BJ (cell line): ENCODE results near the gene SFPQ. TPM values are rescaled to one million over a fixed set of nuclear protein-coding genes. Genes with fewer than 3 reads are reported as not detected.
"Not testable (repeated sequence)": the region's sequence is repeated elsewhere in the genome, so short reads cannot be mapped to it uniquely, and the experiment has no call there.

ENCODE experiments used
- CTCF ChIA-PET: fragments of 350-600 bp; formaldehyde crosslinking; extraction: SDS; loops from one replicate; lab custom pipeline; 2021; ENCODE audit warnings: antibody characterized with exemption, inconsistent platforms; lab: Yijun Ruan, JAX
- POLR2A ChIA-PET: fragments of 300-600 bp; sonication (Branson Sonifier 250); formaldehyde crosslinking; extraction: SDS; loops from one replicate; lab custom pipeline; 2021; ENCODE audit warnings: antibody characterized with exemption; lab: Charles Lee
- DNase-seq: peaks from one replicate; pipeline ENCODE4 v3.0.0-alpha.2; 2011; ENCODE audit warnings: low read depth
- H3K27me3 ChIP-seq: 2 replicates; pipeline ENCODE4 v1.6.0; 2011; ENCODE audit warnings: low read length; ENCODE audit not compliant: control insufficient read depth, insufficient read depth
- H3K36me3 ChIP-seq: 2 replicates; pipeline ENCODE4 v1.5.1; 2011; ENCODE audit warnings: low read length; ENCODE audit not compliant: control insufficient read depth, insufficient read depth
- H3K4me3 ChIP-seq: 2 replicates; pipeline ENCODE4 v1.5.1; 2011; ENCODE audit warnings: low read depth, mild to moderate bottlenecking, control low read depth, low read length
- CTCF ChIP-seq: IDR thresholded peaks from 2 replicates; pipeline ENCODE4 v1.5.1; 2011; ENCODE audit warnings: low read depth, mild to moderate bottlenecking, control low read depth, inconsistent platforms, low read length, moderate library complexity; ENCODE audit not compliant: insufficient read depth
- polyA plus RNA-seq: library from polyadenylated mRNA; depleted of rRNA; stranded (reverse); fragments of >200 nt; gene quantifications from 2 replicates; pipeline ENCODE4 v1.2.3, GENCODE V29; 2011; rRNA removed
- small RNA-seq: library from RNA; depleted of rRNA; stranded (forward); fragments of <200 nt; gene quantifications from one replicate; pipeline ENCODE3, GENCODE V24; 2012; ENCODE audit warnings: low replicate concordance, low read depth; ENCODE audit not compliant: insufficient read length

SFPQ gene
- polyA plus RNA-seq, 1 experiment, result 27.3 TPM

GRCh38 chr1:35143737-35144508 lies 49.0 kb downstream of the SFPQ start:
- CTCF ChIA-PET, result no interaction called here
- Histone ChIP-seq H3K4me3 (no peak overlapping the region), H3K27me3 (peaks cover 3% of the 10 kb centered on the region; the same call in 1 of the 2 replicates), H3K36me3 (no peaks in the 10 kb centered on the region)
- DNase-seq, result no peak
- TF ChIP-seq CTCF, result no peak
- POLR2A ChIA-PET, result no interaction called here

- H3K36me3 ChIP-seq, H3K4me3 ChIP-seq, DNase-seq, CTCF ChIA-PET, POLR2A ChIA-PET, H3K27me3 ChIP-seq: not testable (repeated sequence)
These were observed 50.2 kb downstream of the SFPQ start for GRCh38 chr1:35142728-35143127.

GRCh38 chr1:35142294-35142693 lies 50.7 kb downstream of the SFPQ start:
- H3K4me3 ChIP-seq, POLR2A ChIA-PET, H3K36me3 ChIP-seq, DNase-seq, H3K27me3 ChIP-seq: not testable (repeated sequence)
- CTCF ChIA-PET, result interaction anchor here (1.0 kb wide), 1 partner anchor 102 kb away, joined by 3 read pairs; no protein-coding TSS in a partner anchor

GRCh38 chr1:35137590-35137989 lies 55.4 kb downstream of the SFPQ start:
- CTCF ChIA-PET, result interaction anchor here (0.6 kb wide), 1 partner anchor 205 kb away, joined by 3 read pairs; no protein-coding TSS in a partner anchor
- POLR2A ChIA-PET, H3K36me3 ChIP-seq, H3K27me3 ChIP-seq, DNase-seq, H3K4me3 ChIP-seq: not testable (repeated sequence)

GRCh38 chr1:35136780-35137179 lies 56.2 kb downstream of the SFPQ start:
- H3K36me3 ChIP-seq, result no peaks in the 10 kb centered on the region
- POLR2A ChIA-PET, result no interaction called here
- no peak for TF ChIP-seq CTCF
- CTCF ChIA-PET, result no interaction called here
- H3K27me3 ChIP-seq, result no peaks in the 10 kb centered on the region
- DNase-seq, result no peak
- no peak overlapping the region for H3K4me3 ChIP-seq

Small RNAs within 50 kb of the gene (small RNA-seq; reads per million reads assigned to genes)
- not detected for gene RF00019

Other genes starting within 250 kb of the SFPQ start
- gene TMEM35B, start 207.8 kb downstream of the SFPQ start, polyA plus RNA-seq, result 69.4 and 79.5 TPM in 2 replicates
- 11.1 and 13.8 TPM in 2 replicates for gene ZMYM6, start 161.2 kb downstream of the SFPQ start, polyA plus RNA-seq
- 7.0 and 12.5 TPM in 2 replicates for gene ZMYM1, start 113.8 kb downstream of the SFPQ start, polyA plus RNA-seq
- gene ZMYM4, start 75.6 kb upstream of the SFPQ start, polyA plus RNA-seq, result 19.2 and 34.8 TPM in 2 replicates